DND-41 (cell line): ENCODE results near the gene EPHA3.

Source experiments
- EZH2 ChIP-seq: IDR thresholded peaks from 3 replicates; pipeline ENCODE4 v1.6.1; 2012; ENCODE audit warnings: borderline replicate concordance, low read depth, mild to moderate bottlenecking, moderate library complexity, low read length, inconsistent platforms; ENCODE audit not compliant: severe bottlenecking
- TF ChIP-seq, protein P1 (sequence below): IDR thresholded peaks from 2 replicates; pipeline ENCODE4 v1.5.1; 2012; ENCODE audit warnings: borderline replicate concordance, low read length, moderate library complexity, mild to moderate bottlenecking; ENCODE audit not compliant: poor library complexity, severe bottlenecking; ENCODE audit errors: extremely low read depth

DNA sequence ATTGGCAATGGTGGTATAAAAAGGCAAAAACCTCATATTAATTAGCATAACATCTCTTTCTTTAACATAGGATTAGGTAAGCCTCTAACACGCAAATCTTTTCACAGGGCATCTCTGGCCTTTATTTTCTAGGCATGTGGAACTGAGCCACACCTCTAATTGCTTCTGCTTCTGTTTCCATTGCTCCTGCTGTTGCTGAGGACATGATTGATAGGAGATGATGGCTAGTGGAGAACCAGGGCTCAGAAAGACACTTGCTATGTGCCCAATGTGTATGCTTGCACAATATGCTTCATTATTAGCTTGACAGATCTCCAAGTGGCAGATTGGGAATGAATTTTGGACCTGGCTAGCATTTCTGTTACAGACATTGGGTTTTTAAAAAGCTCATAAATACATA lies 114.5 kb downstream of the EPHA3 start:
- no peak for TF ChIP-seq EZH2
- TF ChIP-seq, protein P1, sequence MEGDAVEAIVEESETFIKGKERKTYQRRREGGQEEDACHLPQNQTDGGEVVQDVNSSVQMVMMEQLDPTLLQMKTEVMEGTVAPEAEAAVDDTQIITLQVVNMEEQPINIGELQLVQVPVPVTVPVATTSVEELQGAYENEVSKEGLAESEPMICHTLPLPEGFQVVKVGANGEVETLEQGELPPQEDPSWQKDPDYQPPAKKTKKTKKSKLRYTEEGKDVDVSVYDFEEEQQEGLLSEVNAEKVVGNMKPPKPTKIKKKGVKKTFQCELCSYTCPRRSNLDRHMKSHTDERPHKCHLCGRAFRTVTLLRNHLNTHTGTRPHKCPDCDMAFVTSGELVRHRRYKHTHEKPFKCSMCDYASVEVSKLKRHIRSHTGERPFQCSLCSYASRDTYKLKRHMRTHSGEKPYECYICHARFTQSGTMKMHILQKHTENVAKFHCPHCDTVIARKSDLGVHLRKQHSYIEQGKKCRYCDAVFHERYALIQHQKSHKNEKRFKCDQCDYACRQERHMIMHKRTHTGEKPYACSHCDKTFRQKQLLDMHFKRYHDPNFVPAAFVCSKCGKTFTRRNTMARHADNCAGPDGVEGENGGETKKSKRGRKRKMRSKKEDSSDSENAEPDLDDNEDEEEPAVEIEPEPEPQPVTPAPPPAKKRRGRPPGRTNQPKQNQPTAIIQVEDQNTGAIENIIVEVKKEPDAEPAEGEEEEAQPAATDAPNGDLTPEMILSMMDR: no peak
